ENCODE data around the gene MICAL2.
A peak's percentile ranks its signal among the peaks of the same experiment; 100 is the strongest.

Gene MICAL2

DNA sequence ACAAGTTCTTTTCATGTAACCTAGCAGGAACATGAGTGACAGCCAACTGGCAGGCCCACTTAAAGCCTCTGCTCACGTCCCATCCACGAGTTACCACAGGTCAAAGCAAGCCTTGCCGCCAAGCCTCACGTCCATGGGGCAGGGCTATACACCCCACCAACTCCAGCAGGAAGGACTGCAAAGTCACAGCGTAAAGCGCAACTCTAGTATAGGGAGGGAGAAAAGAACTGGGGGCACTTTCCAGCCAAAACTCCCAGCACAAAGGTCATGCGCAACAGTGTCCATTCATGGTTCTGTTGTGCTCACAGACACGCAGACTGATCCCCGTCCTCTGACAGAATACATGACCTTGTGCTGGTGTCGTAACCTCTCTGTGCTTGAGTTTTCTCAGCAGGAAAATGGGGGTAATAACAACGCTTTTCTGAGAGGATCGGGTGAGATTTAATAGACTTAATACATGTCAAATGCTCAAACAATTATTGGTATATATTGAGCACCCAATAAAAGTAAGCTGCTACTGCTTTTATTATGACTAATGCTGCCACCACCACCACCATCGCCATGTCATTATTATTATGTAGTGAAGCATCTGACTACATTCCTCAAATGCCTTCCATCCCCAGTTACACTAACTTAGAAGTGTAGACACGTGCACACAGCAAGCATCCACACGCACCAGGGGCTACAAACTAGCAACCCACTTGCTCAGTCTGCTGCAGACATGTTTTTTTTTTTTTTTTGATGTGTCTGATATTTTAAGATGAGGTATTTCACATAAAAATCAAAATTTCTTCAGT, 162.6 kb downstream of the MICAL2 start:
- Mint-ChIP-seq H3K27ac (no peak overlapping the region), H3K4me1 (ENCODE audit: low read depth) (no peaks in the 10 kb centered on the region), H3K27me3 (no peaks in the 10 kb centered on the region), H3K36me3 (ENCODE audit: low read depth) (no peaks in the 10 kb centered on the region), H3K9me3 (no peaks in the 10 kb centered on the region), H3K4me3 (no peak overlapping the region)
- no peak for DNase-seq

DNA sequence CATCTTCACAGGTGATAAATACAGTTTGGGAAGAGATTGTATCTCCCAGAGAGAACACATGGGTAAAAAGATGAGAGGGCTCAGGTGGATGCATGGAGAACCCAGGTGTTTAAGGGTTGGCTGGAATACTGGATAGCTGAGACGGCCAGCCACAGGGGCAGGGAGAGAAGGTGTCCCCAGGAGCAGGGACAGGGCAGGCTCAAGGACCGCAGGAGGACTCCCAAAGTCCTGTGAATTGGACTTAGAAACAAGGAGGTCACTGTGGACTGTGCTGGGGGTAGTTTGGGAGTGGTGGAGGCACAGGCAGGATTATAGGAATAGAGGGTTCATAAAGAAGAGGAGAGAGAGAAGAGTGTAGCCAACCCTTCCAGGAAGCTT, 163.2 kb downstream of the MICAL2 start:
- Mint-ChIP-seq H3K9me3 (no peaks in the 10 kb centered on the region), H3K36me3 (ENCODE audit: low read depth) (no peaks in the 10 kb centered on the region), H3K4me1 (ENCODE audit: low read depth) (no peaks in the 10 kb centered on the region), H3K27ac (no peak overlapping the region), H3K27me3 (no peaks in the 10 kb centered on the region), H3K4me3 (no peak overlapping the region)
- DNase-seq, result peak; percentile 11

DNA sequence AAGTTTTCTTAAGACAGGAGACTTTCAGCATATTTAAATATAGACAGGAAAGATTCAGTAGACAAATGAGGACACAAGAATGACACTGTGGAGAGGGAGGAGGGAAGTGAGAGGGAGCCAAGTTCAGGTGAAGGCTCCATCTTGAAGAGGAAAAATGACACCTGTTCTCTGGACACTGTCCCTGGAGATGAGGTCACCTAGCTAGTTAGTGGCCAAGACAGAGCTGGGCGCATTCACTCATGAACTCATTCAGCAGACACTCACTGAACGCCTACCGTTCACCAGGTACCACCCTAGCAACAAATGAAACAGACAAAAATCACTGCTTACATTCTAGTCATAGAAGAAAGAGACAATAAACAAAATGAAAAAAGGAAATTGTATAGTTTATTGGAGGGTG, 163.7 kb downstream of the MICAL2 start:
- H3K9me3 Mint-ChIP-seq, result no peaks in the 10 kb centered on the region
- H3K36me3 Mint-ChIP-seq (ENCODE audit: low read depth), result no peaks in the 10 kb centered on the region
- no peaks in the 10 kb centered on the region for H3K4me1 Mint-ChIP-seq (ENCODE audit: low read depth)
- no peak overlapping the region for H3K4me3 Mint-ChIP-seq
- no peak for DNase-seq
- H3K27ac Mint-ChIP-seq, result no peak overlapping the region
- H3K27me3 Mint-ChIP-seq, result no peaks in the 10 kb centered on the region

DNA sequence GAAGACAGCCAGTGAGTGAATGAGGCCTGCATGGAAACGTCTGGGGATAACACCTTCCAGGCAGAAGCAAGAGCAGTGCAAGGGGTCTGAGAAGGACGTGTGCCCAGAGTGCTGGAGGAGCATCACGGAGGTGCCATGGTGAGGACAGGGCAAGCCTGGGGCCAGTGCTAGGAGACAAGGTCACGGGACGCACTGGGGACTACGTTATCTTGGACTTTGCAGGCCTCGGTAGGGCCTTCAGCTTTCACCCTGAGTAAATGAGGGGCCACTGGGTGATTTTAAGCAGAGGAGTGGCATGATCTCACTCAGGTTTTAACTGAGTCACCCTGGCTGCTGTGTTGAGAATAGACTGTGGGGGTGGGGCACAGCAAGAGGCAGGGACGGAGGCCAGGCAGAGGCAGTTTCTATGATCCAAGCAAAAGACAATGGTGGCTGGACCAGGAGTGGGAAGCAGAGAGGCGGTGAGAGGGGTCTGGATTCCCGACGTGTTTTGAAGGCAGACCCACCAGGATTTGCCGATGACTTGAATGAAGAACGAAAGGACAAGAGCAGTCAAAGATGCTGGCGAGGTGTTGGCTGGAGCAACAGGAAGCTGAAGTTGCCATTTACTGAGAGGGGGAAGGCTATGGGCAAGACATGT, 164.3 kb downstream of the MICAL2 start:
- Mint-ChIP-seq H3K36me3 (ENCODE audit: low read depth) (no peaks in the 10 kb centered on the region), H3K27ac (no peak overlapping the region), H3K9me3 (no peaks in the 10 kb centered on the region), H3K4me3 (no peak overlapping the region), H3K27me3 (no peaks in the 10 kb centered on the region), H3K4me1 (ENCODE audit: low read depth) (no peaks in the 10 kb centered on the region)
- DNase-seq, result peak; percentile 16

DNA sequence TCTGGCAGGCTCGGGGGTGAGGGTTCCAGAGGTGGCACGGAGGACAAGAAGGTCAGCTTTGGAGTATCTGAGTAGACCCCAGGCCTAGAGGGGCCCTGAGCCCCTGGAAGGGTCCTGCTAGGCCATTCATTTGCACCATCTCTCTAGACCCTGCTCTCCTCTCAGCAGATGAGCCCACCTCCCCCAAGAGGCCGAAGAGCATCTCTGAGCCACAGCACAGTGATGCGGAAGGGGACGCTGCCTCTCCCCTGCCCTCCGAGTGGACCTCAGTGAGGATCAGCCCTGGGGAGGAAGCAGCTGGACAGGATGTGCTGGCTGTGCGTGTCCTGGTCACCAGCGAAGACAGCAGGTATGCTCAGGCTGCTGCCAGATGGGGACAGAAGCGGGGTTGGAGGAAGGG, 165.4 kb downstream of the MICAL2 start:
- no peaks in the 10 kb centered on the region for H3K27me3 Mint-ChIP-seq
- H3K27ac Mint-ChIP-seq, result no peak overlapping the region
- H3K9me3 Mint-ChIP-seq, result no peaks in the 10 kb centered on the region
- H3K4me1 Mint-ChIP-seq (ENCODE audit: low read depth), result peaks cover 10% of the 10 kb centered on the region
- H3K36me3 Mint-ChIP-seq (ENCODE audit: low read depth), result no peaks in the 10 kb centered on the region
- DNase-seq, result peak; percentile 22
- no peak overlapping the region for H3K4me3 Mint-ChIP-seq

DNA sequence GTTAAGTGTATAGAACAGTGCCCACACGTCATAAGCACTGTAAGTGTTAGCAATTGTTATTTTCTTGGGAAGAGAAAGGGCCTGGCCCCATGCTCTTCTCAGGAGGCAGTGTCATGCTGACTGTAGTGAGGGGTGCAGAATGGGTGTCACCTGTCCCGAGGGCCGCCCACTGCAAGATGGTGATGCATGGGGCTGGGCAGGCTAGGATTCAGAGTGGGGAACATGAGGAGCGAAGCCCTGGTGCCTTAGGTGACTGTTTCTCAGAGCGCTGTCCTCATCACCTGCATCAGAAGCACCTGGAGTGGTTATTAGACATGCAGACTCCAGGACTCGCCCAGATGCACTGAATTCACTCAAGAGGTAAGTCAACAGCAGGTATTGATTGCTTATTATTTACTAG, 166.0 kb downstream of the MICAL2 start:
- Mint-ChIP-seq H3K27me3 (no peaks in the 10 kb centered on the region), H3K27ac (no peak overlapping the region), H3K4me1 (ENCODE audit: low read depth) (peaks cover 14% of the 10 kb centered on the region), H3K4me3 (no peak overlapping the region), H3K9me3 (no peaks in the 10 kb centered on the region), H3K36me3 (ENCODE audit: low read depth) (no peaks in the 10 kb centered on the region)
- peak; percentile 15 for DNase-seq

DNA sequence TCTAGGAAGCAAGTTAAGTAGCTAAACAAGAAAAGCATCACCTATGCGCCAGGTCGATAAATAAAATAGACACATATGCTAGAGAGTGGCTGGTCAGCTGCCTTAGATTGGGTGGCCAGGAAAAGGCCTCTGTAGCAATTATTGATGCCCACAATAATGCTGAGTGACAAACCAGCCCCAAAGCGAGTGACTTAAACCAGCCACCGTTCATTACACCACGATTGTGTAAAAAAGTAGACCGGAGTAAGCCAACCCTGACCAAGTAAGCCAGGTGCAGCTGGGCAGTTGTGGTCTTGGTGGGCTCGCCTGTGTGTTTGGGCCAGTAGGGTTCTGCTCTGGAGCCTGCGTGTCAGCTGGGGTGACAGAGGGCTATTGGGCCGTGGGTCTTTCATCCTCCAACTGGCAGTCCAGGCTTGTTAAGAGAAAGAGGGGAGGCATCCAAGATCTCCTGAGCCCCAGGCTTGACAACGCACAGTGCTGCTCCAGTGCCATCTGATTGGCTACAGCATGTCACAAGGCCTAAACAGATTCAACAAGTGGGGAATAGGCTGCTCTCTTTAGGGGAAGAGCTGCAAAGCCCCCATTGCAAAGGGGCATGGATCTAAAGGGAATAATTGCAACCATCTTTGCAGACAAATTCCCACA, 166.6 kb downstream of the MICAL2 start:
- Mint-ChIP-seq H3K4me1 (ENCODE audit: low read depth) (peaks cover 20% of the 10 kb centered on the region), H3K27me3 (no peaks in the 10 kb centered on the region), H3K27ac (no peak overlapping the region), H3K36me3 (ENCODE audit: low read depth) (no peaks in the 10 kb centered on the region), H3K9me3 (no peaks in the 10 kb centered on the region), H3K4me3 (no peak overlapping the region)
- no peak for DNase-seq

DNA sequence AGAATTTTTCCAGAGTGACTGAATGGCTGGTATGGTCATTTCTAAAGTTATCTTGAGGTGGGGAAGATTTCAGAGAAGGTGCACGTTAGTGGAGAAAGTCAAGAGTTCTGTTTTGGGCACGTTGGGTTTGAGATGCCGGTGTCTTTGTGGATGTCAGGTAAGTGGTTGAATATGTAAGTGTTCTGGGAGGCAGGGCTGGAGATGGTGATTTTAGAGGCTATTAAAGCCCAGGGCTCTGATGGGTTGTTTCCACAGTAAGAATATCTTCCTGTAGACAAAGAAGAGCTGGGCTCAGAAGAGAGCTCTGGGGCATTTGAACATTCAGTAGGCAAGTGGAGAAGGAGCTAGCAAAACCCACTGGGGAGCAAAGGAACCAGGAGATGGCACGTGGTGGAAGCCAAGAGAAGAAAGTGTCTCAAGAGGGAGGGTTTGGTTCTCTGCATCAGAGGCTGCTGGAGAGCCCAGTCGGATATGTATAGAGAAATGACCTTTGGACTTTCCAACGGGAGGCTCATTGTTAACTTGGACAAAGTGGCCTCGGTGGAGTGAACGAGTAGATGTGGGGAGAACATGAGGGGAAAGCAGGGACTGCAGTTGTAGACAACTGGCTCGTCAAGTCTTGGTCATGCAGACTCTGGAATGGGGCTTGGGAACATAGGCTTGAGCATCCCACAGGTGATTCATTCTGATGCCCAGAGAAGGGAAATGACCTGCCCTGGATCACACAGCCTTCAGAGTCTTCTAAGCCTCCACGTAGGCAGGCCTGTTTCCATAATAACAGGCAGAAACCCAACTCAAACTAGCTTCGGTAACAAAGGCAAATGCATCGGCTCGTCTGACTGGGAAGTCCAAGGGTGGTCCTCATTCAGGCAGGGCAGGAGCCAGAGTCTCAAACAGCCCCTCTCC, 168.6 kb downstream of the MICAL2 start:
- Mint-ChIP-seq H3K27ac (peak overlapping the region; percentile 11), H3K27me3 (no peaks in the 10 kb centered on the region), H3K9me3 (no peaks in the 10 kb centered on the region), H3K4me3 (no peak overlapping the region), H3K4me1 (ENCODE audit: low read depth) (peaks cover 21% of the 10 kb centered on the region), H3K36me3 (ENCODE audit: low read depth) (no peaks in the 10 kb centered on the region)
- DNase-seq, result no peak

DNA sequence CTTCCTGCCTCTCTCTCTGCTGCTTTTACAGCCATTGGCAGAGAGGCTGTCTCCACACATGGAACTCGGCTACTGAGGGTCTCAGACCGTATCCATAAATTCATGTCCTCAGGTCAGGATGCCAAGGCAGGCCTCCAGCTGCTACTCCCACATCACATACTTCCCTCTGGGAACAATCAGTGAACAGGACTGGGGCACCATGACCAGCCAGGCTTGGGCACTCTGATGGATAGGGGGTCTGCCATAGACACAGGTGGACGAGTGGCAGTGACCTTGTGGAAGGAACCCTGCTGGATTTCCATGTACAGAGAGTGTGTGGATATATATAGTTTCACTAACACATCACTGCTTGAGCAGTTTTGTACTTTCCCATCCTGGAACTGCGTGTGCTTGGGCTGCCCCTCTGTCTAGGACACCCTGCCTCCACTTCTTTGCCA, 169.3 kb downstream of the MICAL2 start:
- Mint-ChIP-seq H3K27ac (no peak overlapping the region), H3K27me3 (no peaks in the 10 kb centered on the region), H3K4me1 (ENCODE audit: low read depth) (peaks cover 21% of the 10 kb centered on the region), H3K36me3 (ENCODE audit: low read depth) (no peaks in the 10 kb centered on the region), H3K9me3 (no peaks in the 10 kb centered on the region), H3K4me3 (no peak overlapping the region)
- DNase-seq, result no peak

DNA sequence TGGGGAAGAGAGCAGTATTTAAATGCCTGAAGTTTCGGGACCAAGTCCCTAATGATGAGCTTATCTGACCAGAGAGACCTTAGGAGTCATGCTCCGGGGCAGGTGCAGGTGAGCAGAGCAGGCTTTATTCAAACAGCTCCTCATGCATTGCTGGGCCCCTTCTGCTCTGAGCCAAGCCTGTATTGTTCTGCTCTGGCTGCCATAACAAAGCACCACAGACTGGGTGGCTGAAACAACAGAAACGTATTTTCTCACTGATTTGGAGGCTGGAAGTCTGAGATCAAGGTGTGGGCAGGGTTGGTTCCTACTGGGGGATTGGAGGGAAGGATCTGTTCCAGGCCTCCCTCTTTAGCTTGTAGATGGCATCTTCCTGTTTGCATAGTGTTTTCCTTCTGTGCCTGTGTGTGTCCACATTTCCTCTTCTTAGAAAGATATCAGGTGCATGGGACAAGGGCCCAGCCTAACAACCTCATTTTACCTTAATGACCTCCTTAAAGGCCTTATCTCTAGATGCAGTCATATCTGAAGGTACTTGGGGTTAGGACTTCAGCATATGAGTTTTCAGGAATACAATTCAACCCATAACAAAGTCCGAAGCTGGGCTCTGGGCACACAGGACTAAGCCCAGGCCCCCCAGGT, 169.9 kb downstream of the MICAL2 start:
- no peak for DNase-seq
- Mint-ChIP-seq H3K27me3 (no peaks in the 10 kb centered on the region), H3K36me3 (ENCODE audit: low read depth) (no peaks in the 10 kb centered on the region), H3K9me3 (no peaks in the 10 kb centered on the region), H3K4me1 (ENCODE audit: low read depth) (peaks cover 21% of the 10 kb centered on the region), H3K4me3 (no peak overlapping the region), H3K27ac (peak overlapping the region; percentile 63)

DNA sequence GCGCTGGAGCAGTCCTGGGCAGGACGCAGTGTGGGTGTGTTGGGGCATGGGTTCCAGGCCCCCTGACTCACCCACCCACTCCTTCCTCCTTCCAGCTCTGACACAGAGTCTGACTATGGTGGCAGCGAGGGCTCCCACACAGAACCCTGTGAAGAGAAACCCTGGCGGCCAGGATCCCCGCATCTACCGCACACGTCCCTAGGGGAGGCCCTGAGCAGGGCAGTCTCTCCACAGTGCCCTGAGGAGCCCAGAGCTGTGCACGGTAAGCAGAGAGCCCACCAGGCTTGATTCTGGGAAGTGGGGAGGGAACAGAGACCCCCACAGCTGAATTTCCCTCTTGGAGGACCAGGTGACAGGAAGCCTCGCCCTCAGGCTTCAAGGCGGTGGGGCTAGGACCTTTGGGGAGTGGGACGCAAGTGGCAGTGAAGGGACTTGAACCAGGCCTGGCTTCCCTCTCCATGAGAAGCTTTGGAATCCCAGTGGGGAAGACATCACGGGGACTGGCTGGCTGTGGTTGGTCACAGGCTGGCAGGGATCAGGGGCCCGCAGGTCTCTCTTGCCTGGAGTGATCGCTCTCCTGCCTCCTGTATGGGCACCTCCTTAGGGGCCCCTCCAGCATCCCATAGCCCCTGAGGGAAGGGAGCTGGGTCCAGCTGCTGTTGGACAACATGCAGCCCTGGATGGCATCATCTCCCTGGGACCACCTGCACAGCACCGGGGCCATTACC, 170.6 kb downstream of the MICAL2 start:
- peaks cover 21% of the 10 kb centered on the region for H3K4me1 Mint-ChIP-seq (ENCODE audit: low read depth)
- no peaks in the 10 kb centered on the region for H3K9me3 Mint-ChIP-seq
- H3K27me3 Mint-ChIP-seq, result no peaks in the 10 kb centered on the region
- DNase-seq, result no peak
- H3K4me3 Mint-ChIP-seq, result no peak overlapping the region
- H3K27ac Mint-ChIP-seq, result peak overlapping the region; percentile 63
- no peaks in the 10 kb centered on the region for H3K36me3 Mint-ChIP-seq (ENCODE audit: low read depth)

DNA sequence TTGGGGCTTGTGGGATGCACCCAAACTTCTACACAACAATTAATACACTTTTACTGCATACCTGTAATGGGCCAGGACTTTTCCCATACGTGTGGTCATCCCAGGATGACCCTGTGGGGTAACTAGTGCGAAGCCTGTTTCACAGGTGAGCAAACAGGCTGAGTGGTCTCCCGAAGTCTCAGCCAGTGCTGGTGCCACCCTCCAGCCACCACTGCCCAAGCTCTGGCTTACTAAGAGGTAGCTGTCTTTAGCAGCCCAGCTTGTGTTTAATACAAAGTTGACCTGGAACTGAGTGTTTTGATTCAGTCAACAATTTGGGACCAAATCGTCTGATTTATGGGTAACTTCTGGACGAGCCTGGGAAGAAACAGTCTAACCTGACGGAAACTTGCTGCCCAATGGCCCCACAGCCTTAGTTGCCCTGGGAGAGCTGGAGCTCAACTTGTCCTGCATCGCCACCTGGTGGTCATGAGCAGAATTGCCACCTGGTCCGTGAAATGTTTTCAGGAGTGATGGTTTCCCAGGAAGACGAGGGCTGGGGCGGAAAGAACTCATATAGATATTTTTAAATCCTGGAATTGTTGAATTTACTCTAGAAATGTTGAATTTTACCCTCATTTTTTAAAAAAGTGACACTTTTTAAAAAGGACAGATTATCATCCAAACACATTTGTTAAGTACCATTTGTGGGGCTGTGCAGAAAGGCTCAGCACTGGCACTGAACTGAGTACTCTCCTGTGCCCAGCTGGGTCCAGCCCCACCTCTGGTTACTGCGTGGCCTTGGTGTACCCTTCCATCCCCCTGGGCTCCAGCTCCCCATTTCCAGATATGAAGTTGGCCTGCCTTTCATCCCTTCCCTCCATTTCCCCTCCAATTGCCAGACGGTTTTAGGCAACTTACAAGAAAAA, 171.4 kb downstream of the MICAL2 start:
- Mint-ChIP-seq H3K4me1 (ENCODE audit: low read depth) (peaks cover 21% of the 10 kb centered on the region), H3K27me3 (no peaks in the 10 kb centered on the region), H3K9me3 (no peaks in the 10 kb centered on the region), H3K27ac (peak overlapping the region; percentile 45), H3K36me3 (ENCODE audit: low read depth) (no peaks in the 10 kb centered on the region), H3K4me3 (no peak overlapping the region)
- DNase-seq, result peak; percentile 85

DNA sequence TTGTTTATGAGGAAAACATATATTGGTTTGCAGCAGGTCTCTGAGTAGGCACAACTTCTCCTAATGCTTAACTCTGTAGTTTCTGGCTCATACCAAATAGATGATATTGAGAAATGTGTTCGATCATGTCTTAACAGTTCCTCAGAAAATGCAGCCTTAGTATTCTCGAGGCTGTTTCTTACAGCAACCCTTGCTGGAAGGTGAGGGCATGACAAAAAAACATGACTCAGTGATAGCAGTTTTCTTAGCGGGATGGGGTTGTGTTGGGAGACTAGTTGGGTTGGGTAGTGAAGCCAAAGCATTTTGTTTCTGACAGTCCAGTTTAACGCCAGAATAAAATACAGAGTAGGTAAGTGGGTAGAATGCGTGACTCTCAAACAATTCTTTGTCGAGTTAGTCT, 172.3 kb downstream of the MICAL2 start:
- H3K4me1 Mint-ChIP-seq (ENCODE audit: low read depth), result peaks cover 21% of the 10 kb centered on the region
- no peaks in the 10 kb centered on the region for H3K36me3 Mint-ChIP-seq (ENCODE audit: low read depth)
- no peaks in the 10 kb centered on the region for H3K9me3 Mint-ChIP-seq
- no peak overlapping the region for H3K27ac Mint-ChIP-seq
- no peaks in the 10 kb centered on the region for H3K27me3 Mint-ChIP-seq
- DNase-seq, result no peak
- H3K4me3 Mint-ChIP-seq, result no peak overlapping the region

Measured in activated T-cell treated with anti-CD3 and anti-CD28 coated beads, Interleukin-2, amount 50 U/mL, for 24 hours (primary cell).